GF-D8 (cell line): ENCODE measurements around the gene TMC8.

Experiments
- DNase-seq: peaks from one replicate; lab custom pipeline; 2025; lab: John Stamatoyannopoulos, UW

Gene TMC8

DNA sequence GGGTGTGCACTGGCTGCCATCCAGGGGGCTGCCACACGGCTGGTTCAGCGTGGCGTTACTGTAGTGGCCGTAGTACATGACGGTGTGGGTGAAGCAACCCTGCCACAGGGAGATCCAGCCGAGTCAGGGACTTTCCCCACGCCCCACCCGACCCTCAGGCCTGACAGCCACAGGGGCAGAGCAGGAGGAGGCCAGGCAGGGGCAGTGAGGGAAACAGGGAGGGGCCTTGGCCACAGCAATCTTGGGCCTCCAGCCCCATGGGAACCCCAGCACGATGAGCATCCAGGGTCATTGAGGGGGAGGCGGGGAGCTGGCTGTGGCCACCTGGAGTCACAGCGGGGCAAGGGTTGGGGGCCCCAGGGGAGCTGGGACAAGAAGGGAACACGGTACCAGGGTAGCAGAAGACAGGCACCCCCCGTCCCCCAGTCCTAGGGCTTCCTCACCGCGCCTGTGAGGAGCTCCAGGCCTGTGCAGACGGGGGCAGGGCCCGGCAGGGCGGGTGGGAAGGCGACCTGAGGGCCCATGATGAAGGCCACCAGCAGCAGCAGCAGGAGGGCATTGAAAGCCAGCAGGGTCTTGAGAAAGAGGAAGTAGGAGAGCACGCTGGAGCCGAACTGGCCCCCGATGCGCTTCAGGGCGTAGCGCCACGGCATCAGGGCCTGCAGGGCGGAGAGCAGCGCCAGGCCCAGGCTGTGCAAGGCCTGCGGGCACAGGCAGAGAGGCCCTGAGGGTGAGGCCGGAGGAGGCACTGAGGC is 6.3 kb upstream of the TMC8 start:
- DNase-seq = peak; percentile 79

DNA sequence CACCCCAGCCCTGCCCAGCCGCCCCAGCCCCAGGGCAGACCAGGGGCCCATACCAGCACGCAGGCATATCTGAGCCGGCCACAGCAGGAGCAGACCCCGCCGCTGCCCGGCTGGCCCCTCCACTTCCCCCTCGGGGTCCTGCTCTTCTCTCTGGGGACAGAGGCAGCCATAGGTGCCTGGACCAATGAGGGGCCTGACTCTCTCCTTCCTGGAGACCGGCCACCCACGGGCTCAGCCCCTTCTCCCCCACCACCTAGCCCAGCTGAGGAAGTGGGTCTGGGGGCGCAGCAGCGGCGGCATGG is 5.8 kb upstream of the TMC8 start:
- no peak for DNase-seq

DNA sequence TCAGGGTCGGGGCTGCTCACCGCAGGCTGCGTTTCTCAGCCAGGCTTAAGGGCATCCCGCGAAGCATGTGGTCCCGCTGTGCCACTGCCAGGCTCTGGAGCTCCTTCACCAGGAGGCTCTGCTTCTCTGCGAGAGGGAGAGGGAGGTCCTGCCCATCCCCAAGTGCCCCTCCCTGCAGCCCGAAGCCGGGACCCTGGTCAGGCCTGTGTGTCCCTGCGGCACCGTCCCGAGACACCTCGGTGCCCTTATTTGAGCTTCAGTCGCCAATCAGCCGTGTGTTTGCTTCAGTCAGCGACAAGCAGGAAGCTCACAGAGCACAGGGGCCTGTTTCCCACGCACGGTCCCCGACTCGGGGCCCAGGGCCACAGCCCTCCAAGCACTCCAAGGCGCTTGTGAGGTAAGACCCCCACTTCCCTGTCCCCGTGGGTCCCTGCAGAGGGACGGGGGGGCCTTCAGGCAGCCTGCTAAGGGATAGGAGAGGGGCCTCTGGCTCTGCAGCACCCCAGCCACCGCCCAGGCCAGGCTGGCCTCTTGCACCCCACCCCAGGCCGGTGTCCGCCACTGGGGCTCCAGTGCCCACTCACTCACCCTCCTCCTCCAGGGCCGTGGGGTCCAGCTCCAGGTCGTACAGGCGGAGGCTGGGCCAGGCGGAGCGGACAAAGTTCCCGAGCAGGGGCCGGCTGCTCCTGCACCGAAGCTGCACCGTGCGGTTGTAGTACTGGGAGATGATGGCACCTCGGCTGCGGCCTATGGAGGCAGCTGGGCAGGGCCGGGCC is 5.2 kb upstream of the TMC8 start:
- peak; percentile 6 for DNase-seq

DNA sequence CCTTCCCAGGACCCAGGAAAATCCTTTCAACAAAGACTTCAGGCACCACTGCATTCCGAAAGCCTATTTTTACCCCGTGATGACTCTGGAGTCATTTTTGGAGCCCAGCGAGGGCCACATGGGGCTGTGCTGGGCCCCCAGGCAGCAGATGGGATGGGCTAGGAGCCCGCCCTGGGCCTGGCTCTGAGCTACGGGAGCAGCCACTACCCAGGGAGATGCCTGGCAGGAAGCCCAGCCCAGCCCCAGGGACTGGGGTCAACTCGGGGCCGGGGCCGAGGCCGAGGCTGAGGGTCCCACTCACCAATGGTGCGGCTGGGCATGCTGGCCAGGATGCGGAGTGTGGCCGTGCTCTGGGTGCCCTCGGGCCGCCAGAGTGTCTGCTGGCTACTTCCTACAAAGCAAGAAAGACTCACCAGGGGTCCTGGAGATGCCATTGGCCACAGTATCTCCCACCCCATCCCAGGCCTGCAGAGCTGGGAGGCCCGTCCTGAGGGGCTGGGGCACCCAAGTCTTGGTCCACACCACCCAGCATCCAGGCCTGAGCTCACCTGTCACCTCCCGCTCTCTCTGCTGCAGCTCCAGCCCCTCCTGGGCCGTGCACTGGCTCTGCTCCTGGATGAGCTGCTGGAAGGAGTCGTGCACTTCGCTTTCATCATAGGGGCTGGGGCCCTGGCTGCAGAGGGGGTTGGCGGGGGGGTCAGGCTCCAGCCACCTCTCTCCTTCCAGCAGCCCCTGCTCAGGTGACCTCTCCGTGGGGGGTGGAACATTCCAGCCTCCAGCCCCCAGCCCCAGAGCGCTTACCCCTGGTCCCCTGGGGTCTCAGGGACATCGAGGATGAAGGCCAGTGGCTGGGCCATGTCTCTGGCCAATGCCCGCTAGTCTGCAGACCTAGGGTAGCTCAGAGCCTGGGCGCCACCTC is 4.3 kb upstream of the TMC8 start:
- DNase-seq = peak; percentile 53

GRCh38 chr17:78126895-78127238 is 3.7 kb upstream of the TMC8 start:
- no peak for DNase-seq

- DNase-seq = peak; percentile 90
These were observed 3.2 kb upstream of the TMC8 start for GRCh38 chr17:78127239-78127887.

- no peak for DNase-seq
These were observed 2.6 kb upstream of the TMC8 start for GRCh38 chr17:78127888-78128550.

DNA sequence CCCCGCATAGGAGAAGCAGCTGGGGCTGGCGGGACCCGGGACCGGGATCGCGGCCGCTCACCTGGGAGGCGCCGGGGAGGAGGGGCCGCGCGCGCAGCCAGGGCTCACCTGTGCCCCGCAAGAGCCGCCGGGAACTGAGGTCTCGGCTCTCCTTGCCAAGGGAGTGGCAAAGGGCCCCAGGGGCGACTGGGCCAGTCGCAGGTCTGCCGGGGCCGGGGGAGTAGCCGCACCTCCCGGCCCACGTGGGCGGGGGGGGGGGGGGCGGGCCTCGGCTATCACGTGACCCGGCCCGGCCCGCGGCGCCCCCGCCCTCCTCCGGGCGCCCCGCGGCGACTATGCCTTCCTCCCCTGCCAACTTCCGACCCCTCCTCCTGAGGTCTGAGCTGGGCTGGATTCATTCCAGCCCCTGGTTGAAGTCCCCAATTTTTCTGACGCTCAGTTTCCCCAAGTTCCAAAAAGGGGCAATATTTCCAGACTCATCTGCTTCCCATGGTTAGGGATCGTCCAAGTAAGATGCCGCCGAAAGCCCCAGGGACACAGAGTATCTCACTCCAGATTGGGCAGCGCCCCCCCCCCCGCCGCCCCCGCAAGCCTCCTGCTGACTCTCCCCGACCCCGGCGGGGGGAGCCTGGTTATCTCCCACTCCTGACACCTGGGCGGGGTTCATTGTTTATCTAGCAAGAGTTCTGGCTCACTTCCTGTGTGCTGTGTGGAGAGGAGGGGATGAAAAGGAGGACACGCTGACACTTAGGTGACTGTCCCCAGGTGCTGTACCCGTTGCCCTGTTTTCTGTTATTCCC is 1.8 kb upstream of the TMC8 start, which contains the start of gene TMC6:
TSS of gene TMC6 (minus strand) at position 205 of the 800 bp plus-strand sequence. CDS start 1,923 bp downstream, outside the sequence.
- DNase-seq = peak; percentile 59

GRCh38 chr17:78129351-78130089 is 1.1 kb upstream of the TMC8 start:
- DNase-seq = peak; percentile 69

DNA sequence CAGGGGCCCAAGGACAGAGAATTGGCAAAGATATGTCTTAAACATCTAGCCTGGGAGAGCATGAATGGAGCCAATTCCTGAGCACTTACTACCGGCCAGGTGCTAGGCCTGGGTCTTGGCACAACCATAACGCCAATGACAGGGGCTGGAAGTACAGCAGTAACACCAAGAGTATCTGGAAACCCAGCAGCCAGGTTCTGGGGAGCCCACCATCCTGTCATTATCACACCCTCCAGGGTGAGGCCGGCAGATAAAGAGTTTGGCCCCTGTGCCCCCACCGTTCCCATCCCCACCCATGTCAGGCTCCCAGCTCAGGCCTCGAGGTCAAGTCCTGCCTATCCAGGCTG is 508 bp upstream of the TMC8 start:
- no peak for DNase-seq

DNA sequence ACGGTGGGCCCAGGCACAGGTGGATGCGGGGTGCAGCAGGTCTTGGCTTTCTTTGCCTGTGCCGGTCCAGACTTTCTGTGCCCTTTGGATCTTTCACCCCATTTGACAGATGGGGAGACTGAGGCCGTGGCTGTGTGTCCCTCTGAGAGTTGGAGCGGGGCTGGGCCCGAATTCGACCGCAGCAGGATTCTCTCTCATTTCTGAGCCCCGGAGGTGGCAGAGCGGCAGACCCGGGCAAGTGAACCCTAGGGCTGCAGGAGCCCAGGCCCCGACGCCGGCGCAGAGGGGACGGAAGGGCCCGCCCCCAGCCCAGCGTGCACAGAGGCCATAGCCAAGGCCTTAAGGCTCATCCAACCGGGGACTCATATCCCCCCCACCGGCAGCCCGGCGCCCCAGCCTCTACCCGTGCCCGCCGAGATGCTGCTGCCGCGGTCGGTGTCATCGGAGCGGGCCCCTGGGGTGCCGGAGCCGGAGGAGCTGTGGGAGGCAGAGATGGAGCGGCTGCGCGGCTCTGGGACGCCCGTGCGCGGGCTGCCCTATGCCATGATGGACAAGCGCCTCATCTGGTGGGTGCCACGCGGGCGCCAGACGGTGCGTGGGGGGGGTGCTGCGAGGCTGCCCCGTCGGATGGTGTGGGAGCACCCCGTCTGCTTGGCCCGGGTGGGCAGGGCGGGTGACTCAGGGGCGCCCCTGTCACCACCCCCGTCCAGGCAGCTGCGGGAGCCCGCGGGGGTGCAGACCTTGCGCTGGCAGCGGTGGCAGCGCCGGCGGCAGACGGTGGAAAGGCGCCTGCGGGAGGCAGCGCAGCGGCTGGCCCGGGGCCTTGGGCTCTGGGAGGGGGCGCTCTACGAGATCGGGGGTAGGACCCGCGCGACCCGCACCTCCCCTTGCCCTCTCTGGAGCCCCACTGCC is 857 bp downstream of the TMC8 start:
- DNase-seq = no peak

DNA sequence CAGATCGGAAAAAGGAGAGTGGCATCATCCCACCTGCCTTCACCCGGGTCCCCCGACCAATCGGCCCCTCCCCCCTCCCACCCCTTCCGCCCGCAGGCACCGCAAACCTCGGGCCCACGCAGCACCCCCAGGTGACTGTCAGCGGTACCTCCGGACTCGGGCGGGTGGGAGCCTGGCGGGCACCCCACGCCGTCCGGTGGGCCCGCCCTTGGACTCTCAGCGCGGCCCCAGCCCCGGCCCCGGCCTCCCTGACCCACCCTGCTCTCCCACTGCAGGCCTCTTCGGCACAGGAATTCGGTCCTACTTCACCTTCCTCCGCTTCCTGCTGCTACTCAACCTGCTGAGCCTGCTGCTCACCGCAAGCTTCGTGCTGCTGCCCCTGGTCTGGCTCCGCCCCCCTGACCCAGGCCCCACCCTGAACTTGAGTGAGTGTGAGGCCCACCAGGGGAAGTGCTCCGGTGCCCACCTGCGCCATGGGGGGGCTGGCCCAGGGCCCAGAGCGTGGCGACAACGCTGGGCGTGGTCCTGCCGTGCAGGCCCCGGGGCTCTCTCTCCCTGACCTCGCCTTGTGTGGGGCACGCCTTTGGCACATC is 1.6 kb downstream of the TMC8 start:
- DNase-seq = peak; percentile 33

GRCh38 chr17:78132767-78133178 is 2.2 kb downstream of the TMC8 start:
- no peak for DNase-seq

GRCh38 chr17:78133179-78133951 is 2.8 kb downstream of the TMC8 start:
- no peak for DNase-seq

DNA sequence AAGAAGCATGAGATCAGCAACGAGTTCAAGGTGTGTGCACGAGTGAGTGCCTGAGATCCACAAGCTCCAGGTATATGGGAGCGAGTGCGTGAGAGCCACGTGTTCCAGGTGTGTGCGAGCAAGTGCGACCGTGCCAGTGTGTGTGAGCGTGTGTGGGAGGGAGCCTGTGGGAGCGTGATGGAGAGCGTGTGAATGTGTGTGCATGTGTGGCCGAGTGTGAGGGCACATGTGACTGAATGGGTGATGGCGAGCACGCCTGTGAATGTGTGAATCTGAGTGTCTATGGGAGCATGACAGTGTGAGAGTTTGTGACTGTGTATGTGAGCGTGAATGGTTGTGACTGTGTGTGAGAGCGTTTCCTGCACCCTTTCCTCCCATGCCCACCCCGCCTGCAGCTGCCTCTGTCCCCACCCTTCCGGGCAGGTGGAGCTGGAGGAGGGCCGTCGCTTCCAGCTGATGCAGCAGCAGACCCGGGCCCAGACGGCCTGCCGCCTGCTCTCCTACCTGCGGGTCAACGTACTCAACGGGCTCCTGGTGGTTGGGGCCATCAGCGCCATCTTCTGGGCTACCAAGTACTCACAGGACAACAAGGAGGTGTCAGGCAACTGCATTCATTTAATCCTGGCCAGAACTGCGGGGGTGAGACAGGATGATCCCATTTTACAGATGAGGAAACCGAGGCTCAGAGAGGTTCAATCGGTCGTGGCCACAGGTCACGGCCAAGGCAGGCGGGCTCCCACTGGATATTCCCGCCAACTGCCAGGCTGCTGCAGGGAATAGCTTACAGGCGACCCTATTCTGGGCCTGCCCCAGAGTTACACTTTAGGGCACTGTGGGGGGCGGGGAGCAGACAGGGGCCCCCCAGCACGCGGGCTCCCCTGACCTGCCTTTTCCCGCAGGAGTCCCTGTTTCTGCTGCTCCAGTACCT is 3.7 kb downstream of the TMC8 start:
- DNase-seq = no peak

DNA sequence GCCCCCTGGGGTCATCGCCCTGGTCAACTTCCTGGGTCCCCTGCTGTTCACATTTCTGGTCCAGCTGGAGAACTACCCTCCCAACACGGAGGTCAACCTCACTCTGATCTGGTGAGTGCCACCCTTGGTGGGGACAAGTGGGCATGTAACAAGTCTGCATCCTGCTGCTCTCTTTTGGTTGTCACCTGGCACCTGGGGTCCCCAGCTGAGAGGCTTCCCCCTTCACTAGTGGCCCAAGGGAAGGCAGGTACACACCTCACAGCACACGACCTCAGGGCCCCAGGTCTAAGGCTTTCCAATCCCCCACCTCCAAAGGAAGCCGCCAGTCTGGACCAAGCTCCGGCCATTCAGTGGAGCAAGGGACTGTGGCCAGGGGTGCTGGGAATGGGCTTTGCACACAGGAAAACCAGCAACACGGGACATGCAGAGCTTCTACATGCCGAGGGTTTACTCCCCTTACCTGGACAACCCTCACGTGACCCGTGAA is 4.4 kb downstream of the TMC8 start:
- DNase-seq = no peak
